GM19438 (cell line): ENCODE measurements around the gene PGM5.

ENCODE experiments used
- ATAC-seq: cut with Tn5 transposase; IDR thresholded peaks from one replicate; pipeline ENCODE4 v1.9.1; 2021; ENCODE audit warnings: low read depth; ENCODE audit not compliant: unreplicated experiment

The PGM5 gene

GRCh38 chr9:68493541-68493940 lies 137.1 kb downstream of the PGM5 start:
- ATAC-seq, result no peak

GRCh38 chr9:68493958-68494577 lies 137.7 kb downstream of the PGM5 start:
- no peak for ATAC-seq

GRCh38 chr9:68495247-68495646 lies 138.8 kb downstream of the PGM5 start:
- no peak for ATAC-seq

- ATAC-seq, result no peak
Measured at GRCh38 chr9:68496356-68496755, 139.9 kb downstream of the PGM5 start.

GRCh38 chr9:68497629-68498028 lies 141.2 kb downstream of the PGM5 start:
- no peak for ATAC-seq

- no peak for ATAC-seq
Measured at GRCh38 chr9:68498816-68499215, 142.4 kb downstream of the PGM5 start.

- ATAC-seq, result no peak
Measured at GRCh38 chr9:68500457-68501381, 144.3 kb downstream of the PGM5 start.

GRCh38 chr9:68502279-68502678 lies 145.9 kb downstream of the PGM5 start:
- ATAC-seq, result no peak

- ATAC-seq, result no peak
Measured at GRCh38 chr9:68505681-68506409, 149.4 kb downstream of the PGM5 start.

GRCh38 chr9:68506551-68506950 lies 150.1 kb downstream of the PGM5 start:
- ATAC-seq, result no peak

- no peak for ATAC-seq
Measured at GRCh38 chr9:68507130-68507805, 150.9 kb downstream of the PGM5 start.

- ATAC-seq, result no peak
Measured at GRCh38 chr9:68507806-68508145, 151.4 kb downstream of the PGM5 start.

- ATAC-seq, result no peak
Measured at GRCh38 chr9:68508547-68508946, 152.1 kb downstream of the PGM5 start.

GRCh38 chr9:68509689-68510088 lies 153.3 kb downstream of the PGM5 start:
- ATAC-seq, result no peak

- no peak for ATAC-seq
Measured at GRCh38 chr9:68513385-68513784, 157.0 kb downstream of the PGM5 start.

- no peak for ATAC-seq
Measured at GRCh38 chr9:68513981-68514380, 157.6 kb downstream of the PGM5 start.

GRCh38 chr9:68515326-68516017 lies 159.1 kb downstream of the PGM5 start:
- ATAC-seq, result no peak

GRCh38 chr9:68522131-68522530 lies 165.7 kb downstream of the PGM5 start:
- ATAC-seq, result no peak

- no peak for ATAC-seq
Measured at GRCh38 chr9:68522954-68523353, 166.5 kb downstream of the PGM5 start.

- ATAC-seq, result no peak
Measured at GRCh38 chr9:68523367-68523936, 167.0 kb downstream of the PGM5 start.
